Kidney tubule cell (primary cell): ENCODE data around the gene VAC14.

Source experiments
- DNase-seq: peaks from one replicate; pipeline ENCODE4 v3.0.0-alpha.2; 2018; ENCODE audit warnings: low spot score

VAC14 gene

DNA sequence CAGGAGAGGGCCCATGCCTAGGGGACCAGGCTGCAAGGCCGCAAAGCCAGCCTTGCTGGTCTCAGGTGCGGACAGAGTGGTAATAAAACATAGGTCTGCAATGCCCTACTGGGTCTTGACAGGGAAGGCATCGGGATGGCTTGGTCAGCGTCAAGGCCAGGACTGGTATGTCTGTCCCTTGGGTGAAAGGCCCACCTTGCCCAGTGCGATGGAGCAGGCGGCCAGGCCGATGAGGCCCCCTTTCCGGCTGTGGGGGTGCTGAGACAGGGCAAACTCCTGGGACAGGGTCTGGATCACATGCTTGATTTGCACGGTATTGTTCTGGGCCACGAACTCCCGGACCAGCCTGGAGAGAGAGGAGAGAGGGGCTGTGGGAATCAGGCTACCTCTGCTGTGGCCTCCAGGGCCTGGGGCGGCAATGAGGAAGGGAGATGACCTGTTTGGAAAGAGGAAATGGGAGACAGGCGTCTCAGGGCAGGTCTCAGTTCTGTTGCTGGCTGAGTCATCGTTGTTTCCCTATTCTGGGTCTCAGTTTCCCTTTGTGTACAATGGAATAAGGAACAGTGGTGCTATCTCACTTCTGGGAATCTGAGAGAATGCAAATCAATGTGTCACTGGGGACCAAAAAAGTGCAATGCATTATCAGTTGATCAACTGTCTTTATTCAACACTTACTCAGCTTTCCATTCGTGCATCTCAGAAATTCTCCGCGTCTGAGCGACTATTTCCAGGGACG is 14.8 kb downstream of the VAC14 start:
- DNase-seq: no peak

DNA sequence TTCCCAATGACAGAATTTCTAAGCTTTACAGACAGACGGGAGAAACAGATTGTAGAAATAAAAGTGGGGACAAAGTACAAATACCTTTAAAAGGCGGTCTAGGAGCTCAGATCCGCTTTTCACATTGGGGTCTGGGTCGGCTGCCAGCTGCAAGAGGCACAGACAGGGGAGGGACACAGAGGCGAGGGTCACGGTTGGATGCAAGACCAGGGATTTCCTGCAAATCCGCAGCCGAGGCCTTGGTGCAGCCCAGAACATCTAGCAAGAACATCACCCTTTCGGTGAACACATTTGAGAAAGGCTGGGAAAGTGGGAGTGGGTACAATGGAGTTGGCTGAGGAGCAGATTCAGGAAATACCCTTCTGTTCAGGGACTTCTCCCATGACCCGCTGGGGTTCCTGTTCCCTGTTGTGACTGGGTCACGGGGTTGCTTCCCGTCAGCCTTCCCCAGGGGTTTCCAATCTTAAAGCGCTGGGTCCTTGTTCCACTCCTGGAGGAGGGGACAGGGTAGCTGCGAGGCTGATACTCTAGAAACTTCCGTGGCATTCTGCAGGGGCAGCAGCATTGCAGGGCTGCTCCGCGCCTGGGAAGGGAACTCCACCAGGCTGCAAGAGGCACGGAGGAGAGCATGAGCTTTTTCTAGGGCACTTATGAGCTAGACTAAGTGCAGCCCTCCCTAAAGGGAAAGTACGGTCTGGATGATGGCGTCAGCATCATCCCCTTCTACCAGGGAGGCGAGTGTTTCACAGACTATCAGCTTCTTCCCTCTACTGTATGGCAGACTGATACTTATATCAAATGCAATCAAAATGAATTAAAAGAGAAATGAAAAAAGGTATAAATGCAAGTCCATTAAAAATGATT is 16.0 kb downstream of the VAC14 start:
- no peak for DNase-seq

GRCh38 chr16:70782237-70782636 is 18.7 kb downstream of the VAC14 start:
- DNase-seq: no peak

DNA sequence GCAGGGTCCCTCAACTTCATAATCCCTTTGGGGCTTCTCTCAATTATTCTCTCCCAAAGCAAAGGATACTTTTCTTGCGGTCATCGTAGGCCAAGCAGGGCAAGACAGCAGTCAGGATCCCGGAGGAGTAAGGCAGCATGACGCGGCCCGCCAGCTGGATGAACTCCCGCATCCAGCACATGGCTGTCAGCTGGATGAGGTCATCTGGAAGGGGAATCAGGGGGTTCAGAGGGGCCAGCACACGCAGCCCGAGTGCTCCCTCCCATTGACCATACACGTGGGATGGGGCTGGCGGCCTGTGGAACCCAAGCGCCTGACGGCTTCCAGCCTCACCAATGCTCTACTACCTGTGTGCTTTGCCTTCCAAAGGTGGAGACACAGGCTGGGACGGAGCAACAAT is 19.2 kb downstream of the VAC14 start:
- DNase-seq: no peak

GRCh38 chr16:70780546-70780945 is 20.4 kb downstream of the VAC14 start:
- no peak for DNase-seq

GRCh38 chr16:70779361-70779760 is 21.6 kb downstream of the VAC14 start:
- DNase-seq: no peak

DNA sequence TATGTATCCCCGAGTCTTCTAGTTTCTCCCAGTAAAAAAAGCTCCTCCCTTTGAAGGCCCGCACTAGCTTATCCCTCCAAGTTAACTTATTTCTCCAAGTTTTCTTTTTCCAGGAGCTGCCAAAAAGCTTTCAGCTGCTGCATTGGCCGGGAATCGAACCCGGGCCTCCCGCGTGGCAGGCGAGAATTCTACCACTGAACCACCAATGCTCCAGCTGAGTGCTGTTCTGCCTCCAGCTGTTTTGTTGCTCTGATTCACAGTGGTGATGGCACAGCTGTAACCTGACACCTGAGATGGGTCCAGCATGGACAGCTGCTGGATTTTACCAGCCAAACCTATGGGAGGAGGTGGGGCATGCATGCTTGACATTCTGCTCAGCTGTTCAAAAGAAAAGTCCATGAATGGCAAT is 22.1 kb downstream of the VAC14 start:
- peak; percentile 80 for DNase-seq

GRCh38 chr16:70777973-70778406 is 23.0 kb downstream of the VAC14 start:
- peak; percentile 27 for DNase-seq

- no peak for DNase-seq
Observed at GRCh38 chr16:70777496-70777895, 23.5 kb downstream of the VAC14 start.

- DNase-seq: no peak
Observed at GRCh38 chr16:70775399-70775798, 25.6 kb downstream of the VAC14 start.

GRCh38 chr16:70774261-70774660 is 26.7 kb downstream of the VAC14 start:
- DNase-seq: peak; percentile 57

GRCh38 chr16:70772493-70772892 is 28.5 kb downstream of the VAC14 start:
- peak; percentile 32 for DNase-seq

- peak; percentile 82 for DNase-seq
Observed at GRCh38 chr16:70770626-70771552, 30.1 kb downstream of the VAC14 start.

DNA sequence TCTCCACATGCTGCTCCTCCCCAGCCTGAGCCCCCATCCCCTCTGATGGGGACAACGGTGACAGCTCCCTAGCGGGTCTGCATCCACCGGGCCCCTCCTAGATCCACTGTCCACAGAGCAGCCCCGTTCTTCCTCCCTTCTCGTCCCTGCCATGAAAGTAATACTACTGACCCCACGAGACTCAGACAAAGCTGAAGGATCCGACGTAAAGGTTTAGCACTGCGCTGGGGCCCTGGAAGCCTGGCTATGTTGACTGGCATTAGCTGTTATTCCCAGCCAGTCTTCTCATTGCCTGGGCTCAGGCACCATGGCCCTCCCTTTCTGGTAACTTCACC is 30.7 kb downstream of the VAC14 start:
- DNase-seq: no peak

DNA sequence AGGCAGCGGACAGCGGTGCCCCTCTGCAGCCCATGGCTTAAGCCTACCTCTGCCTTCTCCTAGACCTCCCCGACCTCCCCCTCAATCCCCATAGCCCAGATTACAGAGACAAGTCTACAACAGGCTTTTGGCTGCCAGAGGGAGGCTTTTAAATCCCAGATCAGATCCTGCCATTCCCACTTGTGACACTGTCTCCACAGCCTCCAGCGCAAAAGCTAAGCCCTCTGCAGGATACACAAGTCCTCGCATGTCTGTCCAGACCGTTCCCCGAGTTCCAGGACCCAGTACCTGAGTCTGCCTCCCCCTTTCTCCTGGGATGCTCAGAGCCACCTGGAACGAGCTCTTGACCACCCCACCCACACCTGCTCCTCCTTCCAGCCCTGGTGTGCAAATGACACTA is 31.2 kb downstream of the VAC14 start:
- no peak for DNase-seq

DNA sequence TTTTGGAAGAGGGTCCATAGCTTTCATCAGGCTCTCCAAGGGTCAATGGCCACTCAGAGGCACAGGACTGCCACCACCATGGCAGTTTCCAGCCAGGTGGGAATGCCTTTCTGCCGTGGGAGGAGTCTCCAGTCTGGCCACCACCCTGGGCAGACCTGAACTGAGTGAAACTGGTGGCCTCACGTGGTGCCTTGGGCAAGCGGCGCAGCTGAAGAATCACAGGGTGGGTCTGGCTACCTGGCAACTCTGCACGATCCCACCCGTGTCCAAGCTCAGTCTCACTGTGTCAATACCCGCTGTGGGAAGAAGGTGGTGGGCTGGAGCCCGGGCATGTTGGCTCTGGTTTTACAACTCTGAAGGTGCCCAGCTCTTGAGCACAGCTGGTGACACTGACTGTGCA is 31.8 kb downstream of the VAC14 start:
- DNase-seq: no peak

DNA sequence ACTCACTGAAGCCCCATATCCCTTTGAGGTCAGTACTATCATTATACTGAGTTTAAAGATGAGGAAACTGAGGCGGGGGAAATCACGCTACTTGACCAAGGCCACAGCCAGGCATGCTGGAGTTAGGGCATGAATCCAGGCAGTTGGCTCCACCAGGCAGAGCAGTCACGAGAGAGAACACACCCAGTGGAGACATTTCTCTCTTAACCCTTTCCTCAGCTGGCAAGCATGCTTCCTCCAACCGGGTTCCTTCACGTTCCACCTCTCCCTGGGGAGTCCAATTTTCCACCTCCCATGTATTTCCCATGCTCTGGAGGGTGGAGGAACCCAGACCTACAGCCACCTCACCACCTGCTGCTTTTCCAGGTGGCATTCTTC is 32.8 kb downstream of the VAC14 start:
- DNase-seq: no peak

DNA sequence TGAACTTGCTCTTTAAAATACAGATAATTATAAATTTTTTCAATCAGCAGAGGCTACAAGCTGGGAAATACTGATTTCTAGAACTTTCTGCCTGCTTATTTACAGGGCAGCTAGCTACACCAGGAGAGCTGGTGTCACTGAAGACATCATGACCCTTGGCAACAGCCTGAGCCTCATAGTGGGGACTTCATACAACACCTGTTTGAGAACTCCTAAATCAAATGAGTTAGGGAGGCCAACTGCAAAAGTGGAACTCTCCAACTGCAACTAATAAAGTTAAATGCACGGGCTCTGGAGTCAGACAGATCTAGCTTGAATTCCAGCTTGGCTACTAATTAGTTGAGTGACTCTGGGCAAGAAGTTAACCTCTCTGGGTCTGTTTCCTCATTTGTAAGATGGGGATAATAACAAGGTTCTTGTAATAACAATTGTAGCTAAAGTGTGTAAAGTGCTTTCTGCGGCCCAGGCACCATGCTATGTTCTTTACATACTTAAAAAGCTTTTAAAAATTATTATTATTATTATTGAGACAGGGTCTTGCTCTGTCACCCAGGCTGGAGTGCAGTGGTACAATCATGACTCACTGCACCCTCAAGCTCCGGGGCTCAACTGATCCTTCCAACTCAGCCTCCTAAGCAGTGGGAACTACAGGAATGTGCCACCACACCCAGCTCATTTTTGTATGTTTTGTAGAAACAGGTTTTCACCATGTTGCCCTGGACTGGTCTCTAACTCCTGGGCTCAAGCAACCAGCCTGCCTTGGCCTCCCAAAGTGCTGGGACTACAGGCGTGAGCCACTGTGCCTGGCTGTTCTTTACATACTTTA is 33.4 kb downstream of the VAC14 start:
- DNase-seq: peak; percentile 69

- DNase-seq: no peak
Observed at GRCh38 chr16:70766658-70767057, 34.3 kb downstream of the VAC14 start.

DNA sequence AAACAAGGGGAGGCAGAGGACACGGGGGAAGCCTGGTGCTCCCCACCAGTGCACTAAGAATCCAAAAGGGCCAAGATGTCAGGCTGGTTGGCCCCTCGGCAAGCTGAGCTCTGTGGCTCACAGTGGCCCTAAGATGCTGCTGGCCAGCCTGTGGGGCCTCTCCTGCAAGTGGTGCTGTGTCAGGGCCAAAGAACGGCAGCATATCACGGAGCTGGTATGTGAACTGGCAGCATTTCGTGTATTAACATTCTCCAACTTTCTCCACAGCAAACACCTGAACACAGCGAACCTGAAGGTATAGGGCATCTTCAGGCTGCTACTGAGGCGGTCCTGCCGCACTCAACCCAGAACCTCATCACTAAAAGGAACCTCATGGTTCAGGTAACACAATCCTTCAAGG is 34.8 kb downstream of the VAC14 start:
- DNase-seq: no peak

DNA sequence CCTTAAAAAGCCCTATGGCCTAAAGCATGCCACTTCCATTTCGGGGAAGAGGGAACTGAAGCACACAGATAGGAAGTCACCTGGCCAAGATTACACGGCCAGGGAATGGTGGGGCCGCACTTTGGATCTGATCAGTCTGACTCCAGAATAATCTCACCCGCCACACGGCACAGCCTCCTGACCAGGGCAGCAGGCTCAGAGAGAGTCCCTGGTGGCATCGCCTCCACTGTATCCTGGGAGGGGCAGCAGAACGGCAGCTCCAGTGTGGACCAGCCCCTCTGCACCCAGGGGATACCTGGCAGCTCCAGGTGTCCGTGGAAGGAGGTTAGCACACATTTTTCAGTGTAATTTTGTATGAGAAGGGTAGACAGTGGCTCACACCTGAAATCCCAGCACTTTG is 35.5 kb downstream of the VAC14 start:
- no peak for DNase-seq

DNA sequence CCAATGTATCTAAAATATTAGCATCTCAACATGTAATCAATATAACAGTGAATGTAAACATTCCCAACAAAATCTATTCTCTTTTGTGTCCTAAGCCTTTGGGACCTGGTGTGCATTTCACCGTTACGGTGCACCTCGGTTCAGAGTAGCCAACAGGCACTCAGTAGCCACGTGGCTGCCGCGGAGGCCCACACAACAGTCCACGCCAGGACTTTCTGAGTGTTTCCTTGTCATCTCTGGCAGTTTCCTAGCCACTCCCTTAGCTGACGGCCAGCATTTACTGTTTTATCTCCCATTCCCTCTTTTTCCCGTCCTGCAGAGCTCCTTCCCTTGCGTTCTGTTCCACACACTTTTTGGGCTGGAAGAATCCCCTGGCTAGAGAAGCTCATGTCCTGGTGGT is 36.3 kb downstream of the VAC14 start:
- no peak for DNase-seq
